Gastrocnemius medialis (tissue), 4 donors: ENCODE measurements around the gene EML3. TPM values are rescaled to one million over a fixed set of nuclear protein-coding genes. Genes with fewer than 3 reads are reported as not detected.
"Not testable (repeated sequence)": the region's sequence is repeated elsewhere in the genome, so short reads cannot be mapped to it uniquely, and the experiment has no call there.

ENCODE experiments used
- ATAC-seq, 2 donors: fragments of 150-250 bp; one replicate each; pipeline ENCODE4 v1.9.1; 2016
- DNase-seq, 2 donors: peaks; one replicate each; pipeline ENCODE4 v3.0.0-alpha.2; 2019
- H3K27ac ChIP-seq, 4 donors: fragments of 200-600 bp; sonication (generic); 1 replicate in 1 of 4; 2 replicates in 3 of 4; pipeline ENCODE4 v1.5.1; 2016 to 2018; ENCODE audit warnings: mild to moderate bottlenecking in 2 of 4, moderate library complexity in 1 of 4
- H3K27me3 ChIP-seq, 3 donors: fragments of 200-600 bp; sonication (generic) in 2 of 3; 1 replicate in 1 of 3; 2 replicates in 2 of 3; pipeline versions ENCODE4 v1.5.1 to v1.6.0; 2016 to 2019; ENCODE audit warnings: mild to moderate bottlenecking in 1 of 3, moderate library complexity in 1 of 3
- H3K36me3 ChIP-seq, 2 donors: fragments of 200-600 bp; sonication (generic) in 1 of 2; one replicate each; pipeline ENCODE4 v1.5.1; 2017 to 2018
- H3K4me1 ChIP-seq, 2 donors: fragments of 200-600 bp; sonication (generic) in 1 of 2; one replicate each; pipeline ENCODE4 v1.5.1; 2016 to 2017; ENCODE audit warnings: mild to moderate bottlenecking in 2 of 2
- H3K4me3 ChIP-seq, 4 donors: fragments of 200-600 bp; sonication (generic) in 3 of 4; 1 replicate in 1 of 4; 2 replicates in 3 of 4; pipeline ENCODE4 v1.5.1; 2016 to 2019; ENCODE audit warnings: mild to moderate bottlenecking in 2 of 4
- H3K9me3 ChIP-seq, 3 donors: fragments of 200-600 bp; sonication (generic) in 2 of 3; 1 replicate in 1 of 3; 2 replicates in 2 of 3; pipeline ENCODE4 v1.5.1; 2016 to 2019
- CTCF ChIP-seq, 5 experiments: fragments of 450-650 bp in 3 of 5; fragments of 200-600 bp in 2 of 5; sonication (generic) in 2 of 5; IDR thresholded peaks in 4 of 5; conservative IDR thresholded peaks in 1 of 5; 1 replicate in 4 of 5; 2 replicates in 1 of 5; pipeline ENCODE4 v1.5.1; 2016 to 2019; ENCODE audit warnings: antibody characterized with exemption in 5 of 5, mild to moderate bottlenecking in 3 of 5, moderate library complexity in 3 of 5
- POLR2A ChIP-seq, 2 donors: fragments of 450-650 bp; IDR thresholded peaks; one replicate each; pipeline ENCODE4 v1.6.1; 2017; ENCODE audit warnings: antibody characterized with exemption in 2 of 2, mild to moderate bottlenecking in 2 of 2, moderate library complexity in 2 of 2
- in situ Hi-C, 4 donors: fragments of 200-750 bp; cut with MboI; loops; one replicate each; pipeline versions ENCODE4 v1.15.0 to v1.8.0; 2017; ENCODE audit warnings: low sequenced_read_pairs in 4 of 4
- intact Hi-C: fragments of 100-400 bp; cut with DNase I; formaldehyde crosslinking; loops from one replicate; pipeline ENCODE4 v1.15.1; 2023; ENCODE audit warnings: low total_unique reads
- total RNA-seq, 4 donors: library from RNA; depleted of rRNA; stranded (reverse); fragments of >200 nt; gene quantifications; one replicate each; pipeline versions ENCODE4 v1.1.0 to v1.2.3, GENCODE V29; 2016

The EML3 gene
- total RNA-seq, 4 donors from 2014 or later: 4.7 to 7.9 (median 7.0) TPM

DNA sequence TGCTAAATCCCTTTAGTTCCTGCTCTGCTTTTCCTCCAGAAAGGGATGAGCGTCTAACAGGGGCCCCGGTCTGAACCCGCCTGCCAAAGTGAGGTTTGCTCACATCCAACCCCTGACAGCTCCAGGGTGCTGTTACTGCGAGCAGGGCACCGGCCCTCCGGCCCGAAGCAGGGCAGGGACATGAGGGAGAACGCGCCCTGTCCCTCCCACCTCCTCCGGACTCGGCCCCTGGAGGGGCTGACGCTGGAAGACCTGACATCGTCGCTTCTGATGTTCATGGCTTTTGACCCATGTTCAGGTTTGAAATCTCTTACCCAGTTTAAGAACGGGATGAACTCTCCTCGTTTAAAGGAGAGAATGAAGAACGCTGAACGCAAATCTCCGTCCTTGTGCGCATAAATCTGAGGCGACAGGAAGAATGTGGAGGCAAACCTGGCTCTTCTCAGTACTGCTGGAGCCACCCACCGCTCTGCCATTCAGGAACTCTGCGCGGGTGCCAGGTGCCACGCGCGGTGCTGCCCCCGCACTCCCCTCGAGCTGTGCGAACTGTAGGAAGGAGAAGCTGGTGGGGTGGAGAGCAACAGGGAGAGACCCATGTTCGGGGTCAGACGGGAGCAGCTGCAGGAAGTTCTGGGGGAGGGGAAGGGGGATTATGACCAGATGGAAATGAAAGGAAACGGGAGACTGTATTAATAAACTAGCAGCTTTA is 38.1 kb downstream of the EML3 start:
- Histone ChIP-seq H3K36me3 (peaks cover 0 to 50% of the 10 kb centered on the region in 2 donors), H3K4me3 (peak overlapping the region; percentile 57 to 87 (median 65)), H3K9me3 (no peaks in the 10 kb centered on the region), H3K4me1 (peaks cover 44 to 57% of the 10 kb centered on the region in 2 donors), H3K27me3 (no peaks in the 10 kb centered on the region), H3K27ac (peak overlapping the region; percentile 88 to 93 (median 90))
- DNase-seq (no peak), ATAC-seq (peak in 1 of 2 donors; percentile 24)
- TF ChIP-seq POLR2A (IDR thresholded peaks at IDR 0.05) (no peak), CTCF (IDR thresholded peaks at IDR 0.05 in 4 of 5, conservative IDR thresholded peaks at IDR 0.05 in 1 of 5) (no peak)
- in situ Hi-C loops (no loop called here), intact Hi-C loops (loop anchor here (1.0 kb wide), 1 partner anchor 17 kb away; the partner anchor contains the start of gene TUT1)

DNA sequence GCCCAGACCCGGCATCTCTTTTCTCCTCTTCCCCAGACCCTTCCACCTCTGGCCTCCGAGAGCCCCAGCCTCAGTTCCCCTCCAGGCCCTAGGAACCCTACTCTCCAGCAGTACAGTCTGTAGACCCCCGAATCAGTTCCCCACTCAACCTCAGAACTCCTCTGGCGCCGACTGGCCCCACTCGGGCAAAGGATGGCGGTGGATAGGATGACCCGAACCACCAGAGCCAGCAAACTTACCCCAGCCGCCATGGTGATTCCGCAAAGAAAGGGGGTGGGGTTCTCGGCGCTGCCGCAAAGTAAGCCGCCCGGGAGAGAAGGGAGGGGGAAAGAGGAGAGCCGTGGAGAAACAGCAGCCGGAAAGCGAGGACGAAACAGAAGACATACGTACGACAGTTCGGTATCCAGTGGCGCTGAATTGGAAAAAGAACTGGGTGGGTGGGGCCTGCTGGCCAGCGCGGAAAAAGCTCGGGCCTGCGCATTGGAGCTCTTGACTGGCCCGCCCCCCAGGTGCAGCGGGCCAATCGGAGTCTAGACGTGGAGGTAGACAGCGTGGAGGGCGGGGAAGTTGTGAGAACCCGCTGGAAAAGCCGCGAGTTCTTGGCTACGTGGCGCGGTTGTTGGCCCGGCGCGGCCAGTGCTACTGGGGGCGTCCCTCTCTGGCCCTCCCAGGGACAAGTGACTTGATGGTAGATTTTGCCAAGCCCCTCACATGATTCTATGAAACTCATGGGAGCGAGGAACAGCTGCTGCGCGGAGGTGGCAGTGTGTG is 38.8 kb downstream of the EML3 start, which contains the start of gene EEF1G:
Gene EEF1G (minus strand): TSS at position 300 of the 771 bp plus-strand sequence. CDS start 49 bp downstream, at position 251.
- in situ Hi-C loops: no loop called here
- Histone ChIP-seq H3K27me3 (no peaks in the 10 kb centered on the region), H3K9me3 (no peaks in the 10 kb centered on the region), H3K36me3 (peaks cover 0 to 56% of the 10 kb centered on the region in 2 donors), H3K4me3 (peak within 1 kb of the TSS; percentile 84 to 97 (median 90)), H3K4me1 (peaks cover 50 to 59% of the 10 kb centered on the region in 2 donors), H3K27ac (peak within 1 kb of the TSS; percentile 88 to 94 (median 93))
- TF ChIP-seq CTCF (IDR thresholded peaks at IDR 0.05 in 4 of 5, conservative IDR thresholded peaks at IDR 0.05 in 1 of 5): peak in 1 of 5 experiments; percentile 8
- TF ChIP-seq POLR2A (IDR thresholded peaks at IDR 0.05): peak; percentile 72 to 88
- intact Hi-C loops: loop anchor here (1.0 kb wide), 1 partner anchor 18 kb away; the partner anchor contains the start of gene TUT1
- peak; percentile 87 to 88 for ATAC-seq
- peak; percentile 99 to 100 for DNase-seq

DNA sequence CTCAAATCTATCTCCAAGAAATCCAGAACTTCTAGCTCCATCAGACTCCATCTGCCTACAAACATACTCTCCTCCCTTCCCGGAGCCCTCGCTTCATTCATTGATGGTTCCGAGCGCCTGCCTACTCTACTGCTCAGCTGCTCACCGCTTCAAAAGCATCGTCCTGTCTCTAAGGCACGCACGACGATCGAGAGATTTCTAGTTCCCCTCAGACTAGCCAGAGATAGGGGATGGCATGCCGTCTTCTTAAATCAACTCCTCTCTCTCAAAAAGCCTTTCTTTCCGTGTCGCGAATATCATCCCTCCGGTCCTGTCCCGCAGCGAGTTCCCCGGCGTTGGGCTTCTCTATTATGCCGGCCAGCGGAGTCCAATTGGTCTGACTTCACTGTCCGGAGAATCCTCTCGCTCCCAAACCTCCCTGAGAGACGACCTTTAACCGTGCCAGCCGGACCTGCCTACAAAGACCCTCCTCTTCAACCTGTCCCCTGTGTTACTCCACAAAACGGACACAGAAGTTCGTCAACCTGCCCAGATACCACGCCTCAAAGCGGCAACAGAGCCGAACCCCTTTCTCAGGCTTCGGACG is 39.5 kb downstream of the EML3 start:
- H3K36me3 ChIP-seq: peaks cover 0 to 56% of the 10 kb centered on the region in 2 donors
- ATAC-seq (peak; percentile 3 to 7), DNase-seq (no peak)
- peaks cover 54 to 61% of the 10 kb centered on the region in 2 donors for H3K4me1 ChIP-seq
- peak overlapping the region; percentile 84 to 97 (median 90) for H3K4me3 ChIP-seq
- intact Hi-C loops (no loop called here), in situ Hi-C loops (no loop called here)
- TF ChIP-seq CTCF (IDR thresholded peaks at IDR 0.05 in 4 of 5, conservative IDR thresholded peaks at IDR 0.05 in 1 of 5) (no peak), POLR2A (IDR thresholded peaks at IDR 0.05) (no peak)
- no peaks in the 10 kb centered on the region for H3K27me3 ChIP-seq
- H3K9me3 ChIP-seq: no peaks in the 10 kb centered on the region
- H3K27ac ChIP-seq: peak overlapping the region; percentile 88 to 94 (median 93)

DNA sequence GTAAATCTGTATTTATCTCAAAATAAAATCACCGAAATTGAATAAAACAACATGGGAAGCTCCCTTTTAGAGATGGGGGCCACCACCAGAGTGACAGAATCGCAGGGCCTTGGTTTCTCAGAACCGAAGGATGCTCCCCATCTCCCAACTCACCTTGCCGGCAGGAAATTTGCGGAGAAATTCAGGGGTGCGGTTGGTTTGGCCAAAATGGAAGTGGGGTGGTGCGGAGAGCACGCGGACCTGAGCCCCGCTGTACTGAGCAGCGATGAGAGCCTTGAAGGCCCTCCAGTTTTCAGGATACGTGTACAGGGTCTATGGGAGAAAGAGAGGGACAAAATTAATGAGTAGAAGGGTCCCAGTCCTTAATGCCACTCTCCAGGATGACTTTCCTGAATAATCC is 40.1 kb downstream of the EML3 start:
- Histone ChIP-seq H3K27me3 (no peaks in the 10 kb centered on the region), H3K4me1 (peaks cover 54 to 61% of the 10 kb centered on the region in 2 donors), H3K4me3 (peak overlapping the region; percentile 84 to 97 (median 90)), H3K36me3 (peaks cover 0 to 59% of the 10 kb centered on the region in 2 donors), H3K9me3 (no peaks in the 10 kb centered on the region), H3K27ac (peak overlapping the region; percentile 88 to 94 (median 93))
- TF ChIP-seq CTCF (IDR thresholded peaks at IDR 0.05 in 4 of 5, conservative IDR thresholded peaks at IDR 0.05 in 1 of 5): no peak
- TF ChIP-seq POLR2A (IDR thresholded peaks at IDR 0.05): no peak
- intact Hi-C loops (no loop called here), in situ Hi-C loops (no loop called here)
- no peak for DNase-seq
- no peak for ATAC-seq

DNA sequence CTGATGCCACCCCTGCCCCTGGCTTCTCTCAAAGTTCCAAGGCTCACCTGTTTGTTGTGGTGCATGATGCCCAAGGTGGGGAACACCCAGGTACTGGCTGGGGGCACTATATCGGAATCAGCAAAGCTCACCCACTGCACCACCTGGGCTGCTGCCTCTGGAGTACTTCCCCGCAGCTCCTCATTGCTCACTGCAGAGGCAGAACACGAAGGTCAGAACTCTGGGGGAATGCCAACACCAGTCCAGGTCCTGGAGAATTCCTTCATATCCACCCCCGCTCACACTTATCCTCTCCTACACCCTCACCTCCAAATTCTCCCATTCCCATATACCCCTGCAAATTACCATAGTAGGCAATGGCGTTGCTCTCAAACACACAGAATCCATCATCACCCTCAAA is 41.1 kb downstream of the EML3 start:
- H3K27me3 ChIP-seq, H3K9me3 ChIP-seq, in situ Hi-C loops, ATAC-seq, H3K4me3 ChIP-seq, intact Hi-C loops, DNase-seq: not testable (repeated sequence)
- Histone ChIP-seq H3K27ac (peak overlapping the region; percentile 88 to 94 (median 93)), H3K4me1 (peaks cover 54 to 61% of the 10 kb centered on the region in 2 donors), H3K36me3 (peaks cover 0 to 60% of the 10 kb centered on the region in 2 donors)

- DNase-seq, H3K27me3 ChIP-seq, H3K4me3 ChIP-seq, H3K9me3 ChIP-seq, in situ Hi-C loops, ATAC-seq, intact Hi-C loops: not testable (repeated sequence)
- Histone ChIP-seq H3K36me3 (peaks cover 0 to 66% of the 10 kb centered on the region in 2 donors), H3K4me1 (peaks cover 51 to 58% of the 10 kb centered on the region in 2 donors), H3K27ac (peak overlapping the region; percentile 88 to 94 (median 93))
These were observed 41.7 kb downstream of the EML3 start for GRCh38 chr11:62570903-62571302.
